GM23248 (cell line): ENCODE measurements around the gene SH3TC1.

Source experiments
- EZH2 ChIP-seq: fragments of 200-600 bp; sonication (generic); IDR thresholded peaks from 2 replicates; pipeline ENCODE4 v1.6.1; 2018; ENCODE audit warnings: antibody characterized with exemption, mild to moderate bottlenecking; ENCODE audit not compliant: insufficient read depth, poor library complexity, severe bottlenecking
- EZH2phosphoT487 ChIP-seq: fragments of 200-600 bp; sonication (generic); IDR thresholded peaks from 2 replicates; pipeline ENCODE4 v1.6.1; 2018; ENCODE audit warnings: antibody characterized with exemption, moderate library complexity, mild to moderate bottlenecking, low read depth; ENCODE audit not compliant: insufficient read depth

GRCh38 chr4:8203817-8204216 is 4.7 kb downstream of the SH3TC1 start:
- TF ChIP-seq EZH2 (no peak), EZH2phosphoT487 (no peak)
